IPS DF 19.7 (cell line): ENCODE data around the gene CORO1C.
"Not testable (repeated sequence)": the region's sequence is repeated elsewhere in the genome, so short reads cannot be mapped to it uniquely, and the experiment has no call there.

Source experiments
- DNase-seq: peaks from one replicate; pipeline ENCODE4 v3.0.0-alpha.2; 2013; ENCODE audit warnings: low read depth, low spot score

Gene CORO1C

DNA sequence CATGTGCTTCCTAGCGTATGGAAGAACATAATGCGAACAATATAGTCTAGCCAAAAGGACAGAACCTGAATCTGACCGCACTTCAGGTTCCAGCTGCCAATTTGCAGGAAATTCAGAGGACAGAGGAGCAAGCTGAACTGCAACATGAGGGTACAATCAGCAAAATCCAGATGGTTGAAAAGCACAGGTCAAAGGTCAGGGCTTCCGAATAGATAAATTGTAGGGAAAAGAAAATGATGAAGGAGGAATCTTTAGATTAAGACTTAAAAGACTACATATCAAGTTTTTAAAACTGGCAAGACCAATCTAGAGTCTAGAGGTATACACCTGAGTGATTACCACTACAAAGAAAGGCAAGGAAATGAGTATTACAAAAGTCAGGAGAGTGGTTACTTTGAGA lies 55.5 kb downstream of the CORO1C start:
- no peak for DNase-seq

DNA sequence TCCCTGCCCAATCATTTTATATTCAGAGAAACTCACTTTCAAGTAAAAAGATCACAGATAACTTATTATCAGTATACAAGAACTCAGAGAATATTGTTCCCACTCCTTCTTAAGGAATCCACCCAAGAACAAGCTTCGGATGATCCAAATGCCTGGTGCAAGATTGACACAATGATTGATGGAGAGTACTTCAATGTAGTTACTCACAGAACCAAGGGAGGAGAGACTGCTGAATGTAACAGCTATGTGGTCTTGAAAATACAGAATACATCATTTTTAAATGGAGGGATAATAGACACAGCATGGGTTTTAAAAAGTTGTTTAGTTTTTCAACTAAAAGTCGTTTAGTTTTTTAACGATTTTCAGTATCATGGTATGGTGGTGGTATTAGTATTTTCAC lies 59.3 kb downstream of the CORO1C start:
- no peak for DNase-seq

DNA sequence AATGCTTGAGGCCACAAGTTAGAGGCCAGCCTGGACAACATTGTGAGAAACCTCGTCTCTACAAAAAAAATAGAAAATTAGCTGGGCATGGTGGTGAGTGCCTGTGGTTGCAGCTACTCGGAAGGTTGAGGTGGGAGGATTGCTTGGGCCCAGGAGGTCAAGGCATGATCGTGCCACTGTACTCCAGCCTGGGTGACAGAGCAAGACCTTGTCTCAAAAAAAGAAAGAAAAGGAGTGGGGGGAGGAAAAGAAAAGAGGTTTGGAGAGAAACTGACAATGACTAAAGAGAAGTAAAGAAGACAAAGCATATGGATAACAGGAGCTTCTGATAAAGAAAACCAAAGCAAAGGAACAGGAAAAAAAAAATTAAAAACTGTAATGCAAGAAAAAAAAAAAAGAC lies 60.2 kb downstream of the CORO1C start:
- DNase-seq = no peak

- DNase-seq = no peak
These were observed 61.2 kb downstream of the CORO1C start for GRCh38 chr12:108670066-108670631.

GRCh38 chr12:108668542-108668941 lies 62.8 kb downstream of the CORO1C start:
- no peak for DNase-seq

DNA sequence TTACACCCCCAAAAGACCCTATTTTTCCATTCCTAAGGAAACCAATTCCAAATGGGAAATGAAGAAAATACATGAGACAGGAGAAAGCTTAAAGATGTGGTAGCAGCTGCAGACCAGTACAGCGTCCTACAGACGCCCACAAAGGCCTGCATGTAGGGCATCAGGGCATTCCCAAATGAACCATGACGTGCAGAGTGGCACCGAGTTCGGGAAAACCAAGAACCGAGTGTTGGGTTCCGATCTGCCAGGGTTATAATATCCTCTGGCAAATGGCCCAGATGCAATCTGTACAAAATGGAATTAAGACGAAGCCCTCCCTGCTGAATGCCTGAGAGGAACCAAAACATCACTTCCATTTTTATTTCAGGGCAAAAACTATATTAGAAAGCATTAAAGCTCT lies 63.3 kb downstream of the CORO1C start:
- no peak for DNase-seq

GRCh38 chr12:108667349-108667748 lies 64.0 kb downstream of the CORO1C start:
- DNase-seq = no peak

- no peak for DNase-seq
These were observed 64.9 kb downstream of the CORO1C start for GRCh38 chr12:108666401-108666881.

- no peak for DNase-seq
These were observed 65.6 kb downstream of the CORO1C start for GRCh38 chr12:108665608-108666202.

GRCh38 chr12:108664338-108665258 lies 66.7 kb downstream of the CORO1C start:
- peak; percentile 47 for DNase-seq

DNA sequence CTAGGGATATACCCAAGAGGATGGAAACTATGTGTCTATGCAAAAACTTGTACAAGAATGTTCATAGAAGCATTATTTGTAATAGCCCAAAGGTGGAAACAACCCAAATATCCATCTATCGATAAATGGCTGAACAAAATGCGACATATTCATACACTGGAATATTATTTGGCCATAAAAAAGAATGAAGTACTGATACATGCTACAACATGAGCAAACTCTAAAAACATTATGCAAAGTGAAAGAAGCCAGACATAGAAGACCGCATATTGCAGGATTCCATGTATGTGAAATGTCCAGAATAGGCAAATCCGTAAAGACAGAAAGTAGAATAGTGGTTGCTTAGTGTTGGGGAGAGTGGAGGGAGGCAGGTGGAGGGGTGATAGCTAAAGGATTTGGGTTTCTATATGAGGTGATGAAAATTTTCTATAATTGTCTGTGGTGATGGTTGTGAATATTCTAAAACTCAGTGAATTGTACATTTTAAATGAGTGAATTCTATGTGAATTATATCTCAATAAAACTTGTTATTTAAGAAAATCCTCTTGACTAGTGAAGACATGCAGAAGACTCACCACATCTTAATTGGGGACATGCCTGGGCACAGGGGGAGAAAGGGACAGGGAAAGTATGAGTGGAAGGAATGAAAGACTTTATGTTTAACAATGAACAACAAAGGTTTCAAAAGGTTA lies 67.8 kb downstream of the CORO1C start:
- no peak for DNase-seq

DNA sequence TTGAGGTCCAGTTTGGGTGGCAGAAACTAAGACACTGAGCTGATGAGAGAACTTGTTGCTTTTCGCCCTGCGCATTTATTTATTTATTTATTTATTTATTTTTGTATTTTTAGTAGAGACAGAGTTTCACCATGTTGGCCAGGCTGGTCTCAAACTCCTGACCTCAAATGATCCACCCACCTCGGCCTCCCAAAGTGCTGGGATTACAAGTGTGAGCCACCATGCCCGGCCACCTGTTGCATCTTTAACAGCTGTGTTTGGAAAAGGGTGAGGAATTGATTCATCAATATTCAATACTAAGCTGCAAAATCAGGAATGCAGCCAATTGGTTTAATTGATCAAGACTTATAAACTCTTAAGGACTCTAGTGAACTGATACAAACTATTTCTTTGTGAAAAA lies 73.2 kb downstream of the CORO1C start:
- not testable (repeated sequence) for DNase-seq

- no peak for DNase-seq
These were observed 74.1 kb downstream of the CORO1C start for GRCh38 chr12:108657130-108657745.

GRCh38 chr12:108656247-108656646 lies 75.1 kb downstream of the CORO1C start:
- not testable (repeated sequence) for DNase-seq

- not testable (repeated sequence) for DNase-seq
These were observed 75.5 kb downstream of the CORO1C start for GRCh38 chr12:108655812-108656175.

- not testable (repeated sequence) for DNase-seq
These were observed 76.7 kb downstream of the CORO1C start for GRCh38 chr12:108654622-108655021.

- DNase-seq = no peak
These were observed 77.4 kb downstream of the CORO1C start for GRCh38 chr12:108653922-108654321.

GRCh38 chr12:108653082-108653516 lies 78.2 kb downstream of the CORO1C start:
- no peak for DNase-seq

GRCh38 chr12:108650083-108650482 lies 81.2 kb downstream of the CORO1C start:
- no peak for DNase-seq

DNA sequence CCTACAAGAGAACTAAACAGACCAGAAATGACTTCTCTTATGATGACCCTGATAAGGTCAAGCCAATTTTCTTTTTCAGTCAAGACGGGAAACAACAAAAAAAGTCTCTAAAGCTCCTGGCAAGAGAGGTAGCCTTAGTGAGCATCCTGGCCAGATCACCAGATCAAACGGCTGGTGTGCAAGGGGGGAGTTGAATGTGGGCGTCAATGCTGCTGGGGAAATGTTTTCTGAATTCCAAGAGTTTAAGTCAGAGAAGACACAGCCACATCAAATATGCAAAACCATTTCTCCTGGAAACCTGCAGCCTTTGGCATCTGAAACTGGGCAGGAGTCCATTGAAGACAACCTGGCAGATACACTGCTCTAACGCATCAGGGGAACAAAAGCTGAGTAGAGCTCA lies 81.6 kb downstream of the CORO1C start:
- no peak for DNase-seq

- DNase-seq = no peak
These were observed 82.2 kb downstream of the CORO1C start for GRCh38 chr12:108649126-108649525.

- no peak for DNase-seq
These were observed 82.9 kb downstream of the CORO1C start for GRCh38 chr12:108648371-108648770.
